Measurements from ENCODE around the gene NFX1.

NFX1 gene

GRCh38 chr9:33320568-33321261 lies 30.4 kb downstream of the NFX1 start:
- H3K9ac ChIP-seq (ENCODE audit: low read length): no peak overlapping the region

GRCh38 chr9:33329117-33329563 lies 38.8 kb downstream of the NFX1 start:
- no peaks in the 10 kb centered on the region for H3K79me2 ChIP-seq (ENCODE audit: insufficient read depth, low read length)
- H3K9ac ChIP-seq (ENCODE audit: low read length): no peak overlapping the region
- H4K20me1 ChIP-seq (ENCODE audit: low read depth, low read length): no peaks in the 10 kb centered on the region
- no peak overlapping the region for H3K4me3 ChIP-seq (ENCODE audit: insufficient read depth, low read length, poor library complexity, severe bottlenecking)
- H3K9me3 ChIP-seq (ENCODE audit: insufficient read depth, low read length): no peaks in the 10 kb centered on the region
- H2AFZ ChIP-seq (ENCODE audit: low read depth, low read length, severe bottlenecking): no peak overlapping the region
- H3F3A ChIP-seq (ENCODE audit: insufficient read depth): no peaks in the 10 kb centered on the region
- H3K36me3 ChIP-seq (ENCODE audit: low read length): peaks cover 45% of the 10 kb centered on the region; the same call in 1 of the 2 replicates
- H3K9me2 ChIP-seq (replicated peaks; ENCODE audit: insufficient read depth, low read length): no peaks in the 10 kb centered on the region
- H3K27ac ChIP-seq (ENCODE audit: low read depth, low read length): no peak overlapping the region
- no peaks in the 10 kb centered on the region for H3K27me3 ChIP-seq (ENCODE audit: low read length)
- no peak overlapping the region for H3K4me2 ChIP-seq (ENCODE audit: low read depth, low read length, poor library complexity, severe bottlenecking)
- TF ChIP-seq CTCF (IDR thresholded peaks at IDR 0.05; ENCODE audit: insufficient read depth, low read length, poor library complexity, severe bottlenecking) (no peak), EZH2phosphoT487 (conservative IDR thresholded peaks at IDR 0.05; ENCODE audit: low read length) (no peak)

More at GRCh38 chr9:33320568-33321261, 30.4 kb downstream of the NFX1 start:
- Histone ChIP-seq H3K9me3 (ENCODE audit: insufficient read depth, low read length) (no peaks in the 10 kb centered on the region), H3K36me3 (ENCODE audit: low read length) (peaks cover 43% of the 10 kb centered on the region), H3K27ac (ENCODE audit: low read depth, low read length) (no peak overlapping the region), H3F3A (ENCODE audit: insufficient read depth) (0 out of 2 replicates have a peak, but pooled peaks cover 3% of the 10 kb centered on the region), H3K27me3 (ENCODE audit: low read length) (no peaks in the 10 kb centered on the region), H3K4me2 (ENCODE audit: low read depth, low read length, poor library complexity, severe bottlenecking) (no peak overlapping the region), H3K4me3 (ENCODE audit: insufficient read depth, low read length, poor library complexity, severe bottlenecking) (no peak overlapping the region), H4K20me1 (ENCODE audit: low read depth, low read length) (no peaks in the 10 kb centered on the region), H3K9me2 (replicated peaks; ENCODE audit: insufficient read depth, low read length) (no peaks in the 10 kb centered on the region), H3K79me2 (ENCODE audit: insufficient read depth, low read length) (peaks cover 7% of the 10 kb centered on the region; the same call in 1 of the 2 replicates), H2AFZ (ENCODE audit: low read depth, low read length, severe bottlenecking) (no peak overlapping the region)
- TF ChIP-seq EZH2phosphoT487 (conservative IDR thresholded peaks at IDR 0.05; ENCODE audit: low read length) (no peak), CTCF (IDR thresholded peaks at IDR 0.05; ENCODE audit: insufficient read depth, low read length, poor library complexity, severe bottlenecking) (no peak)

- Histone ChIP-seq H3K4me3 (ENCODE audit: insufficient read depth, low read length, poor library complexity, severe bottlenecking) (no peak overlapping the region), H4K20me1 (ENCODE audit: low read depth, low read length) (no peaks in the 10 kb centered on the region), H3K9ac (ENCODE audit: low read length) (no peak overlapping the region), H3K9me3 (ENCODE audit: insufficient read depth, low read length) (no peaks in the 10 kb centered on the region), H3F3A (ENCODE audit: insufficient read depth) (no peaks in the 10 kb centered on the region), H3K27ac (ENCODE audit: low read depth, low read length) (no peak overlapping the region), H2AFZ (ENCODE audit: low read depth, low read length, severe bottlenecking) (no peak overlapping the region), H3K36me3 (ENCODE audit: low read length) (peaks cover 51% of the 10 kb centered on the region; the same call in 1 of the 2 replicates), H3K27me3 (ENCODE audit: low read length) (no peaks in the 10 kb centered on the region), H3K79me2 (ENCODE audit: insufficient read depth, low read length) (no peaks in the 10 kb centered on the region), H3K9me2 (replicated peaks; ENCODE audit: insufficient read depth, low read length) (no peaks in the 10 kb centered on the region), H3K4me2 (ENCODE audit: low read depth, low read length, poor library complexity, severe bottlenecking) (no peak overlapping the region)
- TF ChIP-seq CTCF (IDR thresholded peaks at IDR 0.05; ENCODE audit: insufficient read depth, low read length, poor library complexity, severe bottlenecking): no peak
- TF ChIP-seq EZH2phosphoT487 (conservative IDR thresholded peaks at IDR 0.05; ENCODE audit: low read length): no peak
Measured at GRCh38 chr9:33329979-33330378, 39.7 kb downstream of the NFX1 start.

Measured in SU-DHL-6 (cell line).